CD4-positive, CD25-positive, alpha-beta regulatory T cell (primary cell): ENCODE measurements around the gene MST1. TPM values are rescaled to one million over a fixed set of nuclear protein-coding genes. Genes with fewer than 3 reads are reported as not detected.

Source experiments
- ATAC-seq, 2 donors: fragments of 150-1000 bp; cut with Tn5 transposase; one replicate each; pipeline ENCODE4 v1.10.0; 2021; ENCODE audit warnings: low read depth in 2 of 2, moderate number of reproducible peaks in 2 of 2, moderate library complexity in 1 of 2
- DNase-seq, 3 donors: peaks; one replicate each; pipeline versions ENCODE4 v3.0.0 to v3.0.0-alpha.2; 2012 to 2022; ENCODE audit warnings: mixed read lengths in 1 of 3
- H3K27ac ChIP-seq: one replicate; pipeline ENCODE4 v1.7.0; 2013; ENCODE audit warnings: mild to moderate bottlenecking, low read length; ENCODE audit not compliant: insufficient read depth, poor library complexity, severe bottlenecking
- H3K27me3 ChIP-seq: one replicate; pipeline ENCODE4 v1.7.0; 2013; ENCODE audit warnings: low read length; ENCODE audit not compliant: control insufficient read depth, insufficient read depth
- H3K36me3 ChIP-seq: one replicate; pipeline ENCODE4 v1.7.0; 2013; ENCODE audit warnings: mild to moderate bottlenecking, low read length, moderate library complexity; ENCODE audit not compliant: control insufficient read depth, insufficient read depth
- H3K4me1 ChIP-seq: 2 replicates; pipeline ENCODE4 v1.7.0; 2013; ENCODE audit warnings: mild to moderate bottlenecking, low read length; ENCODE audit not compliant: insufficient read depth, control insufficient read depth, poor library complexity, severe bottlenecking
- H3K4me3 ChIP-seq: one replicate; pipeline ENCODE4 v1.7.0; 2013; ENCODE audit warnings: low read depth, mild to moderate bottlenecking, low read length, moderate library complexity
- H3K9me3 ChIP-seq, 2 experiments: 1 replicate in 1 of 2; 2 replicates in 1 of 2; pipeline ENCODE4 v1.7.0; 2013; ENCODE audit warnings: low read length in 2 of 2, mild to moderate bottlenecking in 1 of 2, moderate library complexity in 1 of 2; ENCODE audit not compliant: control insufficient read depth in 2 of 2
- H3K27ac Mint-ChIP-seq, 3 donors: one replicate each; pipeline ENCODE4 v1.8.0; 2020 to 2022; ENCODE audit warnings: mild to moderate bottlenecking in 3 of 3, mixed read lengths in 3 of 3, moderate library complexity in 2 of 3
- H3K27me3 Mint-ChIP-seq: one replicate; pipeline ENCODE4 v1.8.0; 2022; ENCODE audit warnings: mild to moderate bottlenecking, mixed read lengths
- H3K36me3 Mint-ChIP-seq: one replicate; pipeline ENCODE4 v1.8.0; 2020; ENCODE audit warnings: mixed read lengths
- H3K4me1 Mint-ChIP-seq, 4 donors: one replicate each; pipeline ENCODE4 v1.8.0; 2020 to 2022; ENCODE audit warnings: mixed read lengths in 4 of 4, mild to moderate bottlenecking in 1 of 4
- H3K4me3 Mint-ChIP-seq, 4 donors: one replicate each; pipeline ENCODE4 v1.8.0; 2020 to 2022; ENCODE audit warnings: mild to moderate bottlenecking in 4 of 4, mixed read lengths in 4 of 4, moderate library complexity in 3 of 4
- H3K9me3 Mint-ChIP-seq, 7 donors: one replicate each; pipeline ENCODE4 v1.8.0; 2020 to 2022; ENCODE audit warnings: mixed read lengths in 7 of 7, mild to moderate bottlenecking in 3 of 7, moderate library complexity in 2 of 7
- polyA plus RNA-seq, 4 donors: library from polyadenylated mRNA; unstranded; fragments of 300-500 nt; fragmentation: Illumina TruSeq; gene quantifications; one replicate each; pipeline ENCODE4 v1.2.3, GENCODE V29; 2021
- total RNA-seq: library from RNA; stranded (reverse); gene quantifications from one replicate; pipeline ENCODE4 v1.2.3, GENCODE V29; 2022

MST1 gene
- total and polyA plus RNA-seq, 5 donors from 2014 or later = 0.76 to 4.1 (median 1.1) TPM

- no peaks in the 10 kb centered on the region for H3K4me1 ChIP-seq
- H3K27ac ChIP-seq = no peak overlapping the region
- no peaks in the 10 kb centered on the region for H3K27me3 ChIP-seq
- H3K27me3 Mint-ChIP-seq = peaks cover 5% of the 10 kb centered on the region
- H3K36me3 Mint-ChIP-seq = no peaks in the 10 kb centered on the region
- H3K9me3 ChIP-seq = no peaks in the 10 kb centered on the region
- no peak overlapping the region for H3K4me3 ChIP-seq
- no peak overlapping the region for H3K27ac Mint-ChIP-seq
- peaks cover 0 to 2% (median 0%) of the 10 kb centered on the region in 7 donors for H3K9me3 Mint-ChIP-seq
- no peaks in the 10 kb centered on the region for H3K4me1 Mint-ChIP-seq
- DNase-seq = no peak
- ATAC-seq = no peak
- H3K36me3 ChIP-seq = no peaks in the 10 kb centered on the region
- H3K4me3 Mint-ChIP-seq = no peak overlapping the region
Measured at GRCh38 chr3:49650637-49651036, 38.6 kb downstream of the MST1 start.

GRCh38 chr3:49650177-49650576 lies 39.1 kb downstream of the MST1 start:
- H3K27ac ChIP-seq = no peak overlapping the region
- no peaks in the 10 kb centered on the region for H3K4me1 ChIP-seq
- ATAC-seq (no peak), DNase-seq (no peak)
- H3K27ac Mint-ChIP-seq = no peak overlapping the region
- H3K4me3 ChIP-seq = no peak overlapping the region
- H3K4me1 Mint-ChIP-seq = no peaks in the 10 kb centered on the region
- no peaks in the 10 kb centered on the region for H3K36me3 ChIP-seq
- no peaks in the 10 kb centered on the region for H3K9me3 ChIP-seq
- H3K27me3 ChIP-seq = no peaks in the 10 kb centered on the region
- no peak overlapping the region for H3K4me3 Mint-ChIP-seq
- H3K27me3 Mint-ChIP-seq = peaks cover 5% of the 10 kb centered on the region
- H3K36me3 Mint-ChIP-seq = no peaks in the 10 kb centered on the region
- peaks cover 0 to 2% (median 0%) of the 10 kb centered on the region in 7 donors for H3K9me3 Mint-ChIP-seq

GRCh38 chr3:49649576-49649975 lies 39.7 kb downstream of the MST1 start:
- no peaks in the 10 kb centered on the region for H3K4me1 ChIP-seq
- no peak overlapping the region for H3K27ac ChIP-seq
- no peaks in the 10 kb centered on the region for H3K36me3 Mint-ChIP-seq
- DNase-seq = no peak
- H3K27me3 Mint-ChIP-seq = peaks cover 5% of the 10 kb centered on the region
- H3K4me3 Mint-ChIP-seq = no peak overlapping the region
- H3K9me3 Mint-ChIP-seq = peaks cover 0 to 2% (median 0%) of the 10 kb centered on the region in 7 donors
- no peaks in the 10 kb centered on the region for H3K4me1 Mint-ChIP-seq
- H3K36me3 ChIP-seq = no peaks in the 10 kb centered on the region
- H3K27ac Mint-ChIP-seq = no peak overlapping the region
- no peaks in the 10 kb centered on the region for H3K9me3 ChIP-seq
- H3K4me3 ChIP-seq = no peak overlapping the region
- ATAC-seq = no peak
- H3K27me3 ChIP-seq = no peaks in the 10 kb centered on the region

GRCh38 chr3:49648354-49649019 lies 40.8 kb downstream of the MST1 start:
- H3K27me3 Mint-ChIP-seq = peaks cover 5% of the 10 kb centered on the region
- H3K27ac ChIP-seq = no peak overlapping the region
- H3K27me3 ChIP-seq = no peaks in the 10 kb centered on the region
- no peaks in the 10 kb centered on the region for H3K36me3 Mint-ChIP-seq
- H3K4me1 ChIP-seq = no peaks in the 10 kb centered on the region
- no peak for ATAC-seq
- H3K9me3 Mint-ChIP-seq = peaks cover 0 to 2% (median 0%) of the 10 kb centered on the region in 7 donors
- no peaks in the 10 kb centered on the region for H3K4me1 Mint-ChIP-seq
- no peak overlapping the region for H3K4me3 Mint-ChIP-seq
- H3K4me3 ChIP-seq = no peak overlapping the region
- no peak overlapping the region for H3K27ac Mint-ChIP-seq
- H3K36me3 ChIP-seq = no peaks in the 10 kb centered on the region
- H3K9me3 ChIP-seq = no peaks in the 10 kb centered on the region
- DNase-seq = no peak

DNA sequence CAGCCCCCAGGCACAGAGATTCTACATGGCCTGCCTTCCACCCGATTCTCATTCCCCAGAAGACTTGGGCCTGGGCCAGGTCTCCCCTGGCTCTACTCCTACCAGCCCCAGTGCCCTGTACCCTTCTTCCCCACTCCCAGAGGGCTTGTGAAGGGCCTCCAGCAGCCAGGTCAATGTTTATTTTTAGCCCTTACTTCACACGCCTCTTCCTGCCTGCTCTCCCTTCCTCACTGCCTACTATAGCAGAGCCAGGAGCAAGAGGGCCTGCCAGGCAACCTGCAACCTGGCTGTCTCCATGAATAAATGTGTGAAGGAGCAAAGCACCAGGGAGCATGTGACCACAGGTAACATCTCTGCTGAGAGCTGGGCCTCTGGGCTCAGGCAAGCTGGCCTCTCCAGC lies 41.5 kb downstream of the MST1 start:
- Mint-ChIP-seq H3K4me3 (no peak overlapping the region), H3K36me3 (no peaks in the 10 kb centered on the region), H3K4me1 (no peaks in the 10 kb centered on the region), H3K9me3 (peaks cover 0 to 2% (median 0%) of the 10 kb centered on the region in 7 donors), H3K27me3 (peaks cover 5% of the 10 kb centered on the region), H3K27ac (no peak overlapping the region)
- no peak for ATAC-seq
- no peaks in the 10 kb centered on the region for H3K27me3 ChIP-seq
- no peak overlapping the region for H3K27ac ChIP-seq
- H3K36me3 ChIP-seq = no peaks in the 10 kb centered on the region
- no peaks in the 10 kb centered on the region for H3K9me3 ChIP-seq
- H3K4me1 ChIP-seq = no peaks in the 10 kb centered on the region
- no peak for DNase-seq
- H3K4me3 ChIP-seq = no peak overlapping the region

GRCh38 chr3:49646236-49646635 lies 43.0 kb downstream of the MST1 start:
- peaks cover 5% of the 10 kb centered on the region for H3K27me3 Mint-ChIP-seq
- H3K9me3 Mint-ChIP-seq = peaks cover 0 to 2% (median 0%) of the 10 kb centered on the region in 7 donors
- Histone ChIP-seq H3K4me3 (no peak overlapping the region), H3K27ac (no peak overlapping the region), H3K27me3 (no peaks in the 10 kb centered on the region), H3K36me3 (no peaks in the 10 kb centered on the region), H3K4me1 (no peaks in the 10 kb centered on the region), H3K9me3 (no peaks in the 10 kb centered on the region)
- ATAC-seq (no peak), DNase-seq (no peak)
- H3K36me3 Mint-ChIP-seq = no peaks in the 10 kb centered on the region
- H3K4me3 Mint-ChIP-seq = no peak overlapping the region
- no peak overlapping the region for H3K27ac Mint-ChIP-seq
- no peaks in the 10 kb centered on the region for H3K4me1 Mint-ChIP-seq

DNA sequence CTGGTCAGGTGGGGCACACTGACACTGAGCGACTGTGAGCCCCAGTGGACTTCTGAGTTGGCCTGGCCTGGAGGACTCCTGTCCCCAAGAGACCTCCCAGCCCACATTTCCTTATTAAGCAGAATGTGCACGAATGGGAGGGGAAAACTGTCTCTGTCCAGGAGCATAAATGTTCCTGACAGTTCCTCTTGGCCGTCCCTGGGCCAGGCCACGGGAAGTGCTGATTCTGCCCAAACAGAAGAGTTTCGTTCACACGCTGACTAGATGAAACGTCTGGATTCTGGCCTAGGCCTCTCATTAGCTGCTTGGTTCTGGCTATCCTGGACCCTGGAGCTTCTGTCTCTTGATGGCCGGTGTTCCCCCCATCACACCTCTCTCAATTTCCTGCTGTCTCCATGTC lies 44.6 kb downstream of the MST1 start:
- no peaks in the 10 kb centered on the region for H3K36me3 ChIP-seq
- H3K9me3 Mint-ChIP-seq = peaks cover 0 to 2% (median 0%) of the 10 kb centered on the region in 7 donors
- no peak for DNase-seq
- H3K4me3 Mint-ChIP-seq = no peak overlapping the region
- no peaks in the 10 kb centered on the region for H3K27me3 ChIP-seq
- H3K27me3 Mint-ChIP-seq = peaks cover 5% of the 10 kb centered on the region
- H3K4me1 Mint-ChIP-seq = no peaks in the 10 kb centered on the region
- no peak overlapping the region for H3K27ac ChIP-seq
- H3K4me1 ChIP-seq = no peaks in the 10 kb centered on the region
- H3K27ac Mint-ChIP-seq = no peak overlapping the region
- no peak overlapping the region for H3K4me3 ChIP-seq
- ATAC-seq = no peak
- no peaks in the 10 kb centered on the region for H3K36me3 Mint-ChIP-seq
- H3K9me3 ChIP-seq = no peaks in the 10 kb centered on the region

DNA sequence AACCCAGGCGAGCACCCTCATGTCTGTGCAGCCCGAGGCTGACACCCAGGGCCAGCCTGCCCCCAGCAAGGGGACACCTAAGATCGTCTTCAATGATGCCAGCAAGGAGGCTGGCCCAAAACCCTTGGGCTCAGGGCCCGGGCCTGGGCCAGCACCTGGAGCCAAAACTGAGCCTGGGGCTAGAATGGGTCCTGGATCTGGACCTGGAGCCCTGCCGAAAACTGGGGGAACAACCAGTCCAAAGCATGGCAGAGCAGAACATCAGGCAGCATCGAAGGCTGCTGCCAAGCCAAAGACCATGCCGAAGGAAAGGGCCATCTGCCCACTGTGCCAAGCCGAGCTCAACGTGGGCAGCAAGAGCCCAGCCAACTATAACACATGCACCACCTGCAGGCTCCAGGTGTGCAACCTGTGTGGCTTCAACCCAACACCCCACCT lies 46.5 kb downstream of the MST1 start:
- no peak overlapping the region for H3K27ac ChIP-seq
- ATAC-seq (no peak), DNase-seq (no peak)
- no peak overlapping the region for H3K27ac Mint-ChIP-seq
- peaks cover 0 to 2% (median 0%) of the 10 kb centered on the region in 7 donors for H3K9me3 Mint-ChIP-seq
- H3K4me1 Mint-ChIP-seq = no peaks in the 10 kb centered on the region
- H3K9me3 ChIP-seq = no peaks in the 10 kb centered on the region
- H3K27me3 ChIP-seq = no peaks in the 10 kb centered on the region
- H3K27me3 Mint-ChIP-seq = peaks cover 5% of the 10 kb centered on the region
- no peak overlapping the region for H3K4me3 ChIP-seq
- no peaks in the 10 kb centered on the region for H3K36me3 ChIP-seq
- no peaks in the 10 kb centered on the region for H3K36me3 Mint-ChIP-seq
- no peak overlapping the region for H3K4me3 Mint-ChIP-seq
- no peaks in the 10 kb centered on the region for H3K4me1 ChIP-seq
